Panc1 (cell line): ENCODE data around the gene SSX2. TPM values are rescaled to one million over a fixed set of nuclear protein-coding genes. Genes with fewer than 3 reads are reported as not detected.
"Not testable (repeated sequence)": the region's sequence is repeated elsewhere in the genome, so short reads cannot be mapped to it uniquely, and the experiment has no call there.

Experiments
- ATAC-seq: fragments of 200-7000 bp; cut with Tn5 transposase; 2 replicates; pipeline ENCODE4 v1.9.1; 2020; ENCODE audit warnings: mild to moderate bottlenecking, moderate library complexity
- Bru-seq: library from RNA; stranded (reverse); fragments of 400-500 nt; gene quantifications from one replicate; lab custom pipeline; 2021; lab: Mats Ljungman, UMichigan
- BruChase-seq, 2 experiments: library from RNA; stranded (reverse); fragments of 400-500 nt; gene quantifications; one replicate each; lab custom pipeline; 2021; lab: Mats Ljungman, UMichigan
- BruUV-seq: library from RNA; stranded (reverse); fragments of 400-500 nt; replicated peaks from 2 replicates; lab custom pipeline; 2021; lab: Mats Ljungman, UMichigan
- CTCF ChIA-PET: fragments of 300-600 bp; sonication (Branson Sonifier 250); formaldehyde crosslinking; loops from one replicate; lab custom pipeline; 2022; ENCODE audit warnings: antibody characterized with exemption; lab: Charles Lee
- POLR2A ChIA-PET: fragments of 300-600 bp; sonication (Branson Sonifier 250); formaldehyde crosslinking; loops from one replicate; lab custom pipeline; 2022; ENCODE audit warnings: antibody characterized with exemption; lab: Charles Lee
- DNase-seq: peaks from one replicate; pipeline ENCODE4 v3.0.0-alpha.2; 2010; ENCODE audit warnings: low read depth, low spot score
- H3K27ac ChIP-seq: 2 replicates; pipeline ENCODE4 v1.5.1; 2011; ENCODE audit warnings: mild to moderate bottlenecking, low read length, inconsistent platforms
- H3K27me3 ChIP-seq: fragments of 200-500 bp; sonication (Bioruptor generic); 2 replicates; pipeline ENCODE4 v1.6.0; 2014; ENCODE audit warnings: low read length, inconsistent platforms; ENCODE audit not compliant: control insufficient read depth, insufficient read depth
- H3K36me3 ChIP-seq: fragments of 200-500 bp; sonication (Bioruptor generic); 2 replicates; pipeline ENCODE4 v1.5.1; 2014; ENCODE audit warnings: inconsistent platforms, mild to moderate bottlenecking, low read length, moderate library complexity; ENCODE audit not compliant: control insufficient read depth, insufficient read depth
- H3K4me1 ChIP-seq: 2 replicates; pipeline ENCODE4 v1.5.1; 2011; ENCODE audit warnings: inconsistent platforms, mild to moderate bottlenecking, low read length, moderate library complexity; ENCODE audit not compliant: control insufficient read depth, insufficient read depth
- H3K4me3 ChIP-seq, 2 experiments: 2 replicates each; pipeline ENCODE4 v1.5.1; 2011 to 2012; ENCODE audit warnings: low read depth in 2 of 2, low read length in 2 of 2, mild to moderate bottlenecking in 2 of 2, inconsistent platforms in 1 of 2, moderate library complexity in 1 of 2
- H3K9me3 ChIP-seq: fragments of 200-500 bp; sonication (Bioruptor generic); 2 replicates; pipeline ENCODE4 v1.5.1; 2014; ENCODE audit warnings: low read depth, mild to moderate bottlenecking, inconsistent platforms, low read length, moderate library complexity; ENCODE audit not compliant: control insufficient read depth, insufficient read depth
- in situ Hi-C: cut with HindIII; loops from 2 replicates; pipeline ENCODE4 v1.10.0; 2016; ENCODE audit warnings: low sequenced_read_pairs, low pct_unique_long_range_greater_than_20kb
- intact Hi-C: fragments of 100-400 bp; cut with micrococcal nuclease; formaldehyde crosslinking; loops from one replicate; pipeline ENCODE4 v1.10.0; 2022; ENCODE audit not compliant: unreplicated experiment
- long read RNA-seq: library from polyadenylated mRNA; unstranded; transcript quantifications from one replicate; pipeline ENCODE4 v2.0.0, GENCODE V29; 2021; ENCODE audit not compliant: unreplicated experiment
- polyA plus RNA-seq: library from polyadenylated mRNA; unstranded; fragments of >200 nt; gene quantifications from one replicate; pipeline ENCODE4 v1.2.1, GENCODE V29; 2012; ENCODE audit warnings: missing spikeins; ENCODE audit not compliant: insufficient read length
- total RNA-seq: library from RNA; stranded (reverse); gene quantifications from one replicate; pipeline ENCODE4 v1.2.1, GENCODE V29; 2021; ENCODE audit not compliant: unreplicated experiment

The SSX2 gene, protein sequence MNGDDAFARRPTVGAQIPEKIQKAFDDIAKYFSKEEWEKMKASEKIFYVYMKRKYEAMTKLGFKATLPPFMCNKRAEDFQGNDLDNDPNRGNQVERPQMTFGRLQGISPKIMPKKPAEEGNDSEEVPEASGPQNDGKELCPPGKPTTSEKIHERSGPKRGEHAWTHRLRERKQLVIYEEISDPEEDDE
- total RNA-seq = 0.31 TPM
- not detected for polyA plus RNA-seq
- not detected for Bru-seq, nascent RNA
- not detected for BruChase-seq, experiment 1, labeled RNA remaining after a 2-hour chase
- not detected for BruChase-seq, experiment 2, labeled RNA remaining after a 6-hour chase
- long read RNA-seq = 0 reads

DNA sequence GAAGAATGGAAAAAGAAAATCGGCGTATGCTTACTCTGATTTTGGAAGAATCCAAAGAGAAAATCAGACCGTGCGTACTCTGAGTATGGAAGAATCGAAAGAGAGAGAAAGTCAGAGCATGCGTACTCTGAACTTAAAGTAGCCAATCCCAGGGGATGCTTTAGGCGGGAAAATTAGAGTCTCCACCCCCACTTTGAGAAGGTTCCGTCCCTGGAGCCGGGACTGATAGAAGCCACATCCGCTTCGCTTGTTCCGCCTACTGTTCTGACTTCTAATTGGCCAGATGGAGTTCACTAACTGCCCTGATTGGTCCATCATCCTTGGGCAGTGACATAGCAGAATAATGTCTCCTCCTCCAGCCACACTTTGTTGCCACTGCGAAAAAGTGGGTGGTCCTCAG is at the start of gene SSX2:
SSX2 (minus strand) TSS at position 101 of the 400 bp plus-strand sequence. CDS start 1,429 bp downstream, outside the sequence.
- H3K27ac ChIP-seq, H3K36me3 ChIP-seq, H3K4me3 ChIP-seq, intact Hi-C loops, BruUV-seq, DNase-seq, in situ Hi-C loops, H3K4me1 ChIP-seq, H3K9me3 ChIP-seq, H3K27me3 ChIP-seq, CTCF ChIA-PET, ATAC-seq, POLR2A ChIA-PET: not testable (repeated sequence)

DNA sequence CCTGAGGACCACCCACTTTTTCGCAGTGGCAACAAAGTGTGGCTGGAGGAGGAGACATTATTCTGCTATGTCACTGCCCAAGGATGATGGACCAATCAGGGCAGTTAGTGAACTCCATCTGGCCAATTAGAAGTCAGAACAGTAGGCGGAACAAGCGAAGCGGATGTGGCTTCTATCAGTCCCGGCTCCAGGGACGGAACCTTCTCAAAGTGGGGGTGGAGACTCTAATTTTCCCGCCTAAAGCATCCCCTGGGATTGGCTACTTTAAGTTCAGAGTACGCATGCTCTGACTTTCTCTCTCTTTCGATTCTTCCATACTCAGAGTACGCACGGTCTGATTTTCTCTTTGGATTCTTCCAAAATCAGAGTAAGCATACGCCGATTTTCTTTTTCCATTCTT is 44.0 kb upstream of the SSX2 start, which contains the start of gene SSX2B:
SSX2B (plus strand) TSS at position 301 of the 400 bp plus-strand sequence. CDS start 1,429 bp downstream, outside the sequence.
- H3K4me3 ChIP-seq, BruUV-seq: not testable (repeated sequence)

DNA sequence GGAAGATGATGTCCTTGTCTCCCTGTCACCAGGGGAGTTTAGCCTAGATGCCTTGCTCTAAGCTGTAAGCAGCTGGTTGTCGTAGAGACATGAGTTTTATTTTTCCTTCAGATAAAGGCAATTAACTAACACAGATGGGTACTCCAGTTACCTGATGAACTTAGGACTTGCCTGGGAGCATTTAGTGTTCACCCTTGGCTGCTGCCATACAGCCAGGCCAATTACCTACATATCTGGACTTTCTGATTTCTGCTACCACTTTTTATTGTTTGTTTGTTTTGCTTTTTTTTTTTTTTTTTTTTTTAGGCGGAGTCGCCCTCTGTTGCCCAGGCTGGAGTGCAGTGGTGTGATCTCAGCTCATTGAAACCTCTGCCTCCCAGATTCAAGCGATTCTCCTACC is 14.9 kb downstream of the SSX2 start:
- ATAC-seq, CTCF ChIA-PET, DNase-seq, BruUV-seq, intact Hi-C loops, POLR2A ChIA-PET, H3K36me3 ChIP-seq, H3K4me1 ChIP-seq, H3K27ac ChIP-seq, H3K4me3 ChIP-seq, in situ Hi-C loops, H3K27me3 ChIP-seq, H3K9me3 ChIP-seq: not testable (repeated sequence)

More for the DNA sequence above, 44.0 kb upstream of the SSX2 start, which contains the start of gene SSX2B:
- intact Hi-C loops, H3K4me1 ChIP-seq, DNase-seq, CTCF ChIA-PET, H3K27ac ChIP-seq, ATAC-seq, POLR2A ChIA-PET, H3K9me3 ChIP-seq, H3K27me3 ChIP-seq, H3K36me3 ChIP-seq, in situ Hi-C loops: not testable (repeated sequence)

DNA sequence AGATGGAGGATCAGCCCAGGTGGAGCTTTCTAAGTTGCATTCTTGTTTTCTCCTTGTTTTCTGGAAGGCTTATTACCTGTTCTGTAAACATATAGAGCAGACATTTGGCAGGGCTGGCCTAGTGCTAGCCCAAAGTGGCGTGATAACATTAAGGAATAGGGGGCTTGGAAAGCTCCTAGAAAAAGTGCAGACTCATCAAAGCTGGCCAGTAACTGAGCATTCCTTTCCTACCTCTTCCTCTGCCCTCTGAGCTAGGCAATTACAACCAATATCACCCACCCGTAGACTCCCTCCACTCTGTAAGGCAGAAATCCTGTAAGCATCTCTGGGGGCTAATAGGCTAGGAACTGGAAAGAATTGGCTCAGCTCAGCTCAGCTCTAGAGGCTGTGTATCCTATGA is 44.8 kb downstream of the SSX2 start:
- H3K9me3 ChIP-seq, BruUV-seq, intact Hi-C loops, H3K27me3 ChIP-seq, H3K4me1 ChIP-seq, ATAC-seq, in situ Hi-C loops, CTCF ChIA-PET, H3K4me3 ChIP-seq, H3K27ac ChIP-seq, DNase-seq, H3K36me3 ChIP-seq, POLR2A ChIA-PET: not testable (repeated sequence)

DNA sequence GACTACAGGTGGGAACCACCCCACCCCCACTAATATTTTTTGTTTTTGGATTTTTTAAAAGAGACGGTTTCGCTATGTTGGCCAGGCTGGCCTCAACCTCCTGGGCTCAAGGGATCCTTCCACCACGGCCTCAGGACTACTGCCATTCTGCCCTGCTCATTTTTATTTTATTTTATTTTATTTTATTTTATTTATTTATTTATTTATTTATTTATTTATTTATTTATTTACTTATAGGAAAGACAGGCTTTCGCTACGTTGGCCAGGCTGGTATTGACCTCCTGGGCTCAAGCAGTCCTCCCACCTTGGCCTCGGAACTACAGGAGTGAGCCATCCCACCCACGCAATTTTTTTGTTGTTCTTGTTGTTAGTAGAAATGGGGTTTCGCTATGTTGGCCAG is 51.5 kb downstream of the SSX2 start:
- CTCF ChIA-PET, H3K27me3 ChIP-seq, POLR2A ChIA-PET: not testable (repeated sequence)

DNA sequence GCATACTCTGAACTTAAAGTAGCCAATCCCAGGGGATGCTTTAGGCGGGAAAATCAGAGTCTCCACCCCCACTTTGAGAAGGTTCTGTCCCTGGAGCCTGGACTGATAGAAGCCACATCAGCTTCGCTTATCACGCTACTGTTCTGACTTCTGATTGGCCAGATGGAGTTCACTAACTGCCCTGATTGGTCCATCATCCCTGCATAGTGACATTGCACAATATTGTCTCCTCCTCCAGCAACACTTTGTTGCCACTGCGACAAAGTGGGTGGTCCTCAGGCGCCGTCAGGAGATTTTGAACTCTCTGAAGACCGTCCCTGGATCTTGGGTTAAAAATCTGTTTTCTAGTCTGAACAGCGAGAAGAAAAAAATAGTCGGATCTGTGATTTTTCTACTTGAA is 52.2 kb downstream of the SSX2 start, which contains the start of gene SSX7:
SSX7 (minus strand) TSS at position 101 of the 400 bp plus-strand sequence. CDS start 1,428 bp downstream, outside the sequence.
- H3K27me3 ChIP-seq, BruUV-seq, DNase-seq, ATAC-seq, in situ Hi-C loops, CTCF ChIA-PET, H3K4me1 ChIP-seq, intact Hi-C loops, H3K4me3 ChIP-seq, POLR2A ChIA-PET, H3K9me3 ChIP-seq, H3K27ac ChIP-seq, H3K36me3 ChIP-seq: not testable (repeated sequence)

More for the DNA sequence above, 51.5 kb downstream of the SSX2 start:
- DNase-seq, H3K27ac ChIP-seq, H3K9me3 ChIP-seq, in situ Hi-C loops, BruUV-seq, intact Hi-C loops, H3K4me1 ChIP-seq, H3K4me3 ChIP-seq, H3K36me3 ChIP-seq, ATAC-seq: not testable (repeated sequence)

DNA sequence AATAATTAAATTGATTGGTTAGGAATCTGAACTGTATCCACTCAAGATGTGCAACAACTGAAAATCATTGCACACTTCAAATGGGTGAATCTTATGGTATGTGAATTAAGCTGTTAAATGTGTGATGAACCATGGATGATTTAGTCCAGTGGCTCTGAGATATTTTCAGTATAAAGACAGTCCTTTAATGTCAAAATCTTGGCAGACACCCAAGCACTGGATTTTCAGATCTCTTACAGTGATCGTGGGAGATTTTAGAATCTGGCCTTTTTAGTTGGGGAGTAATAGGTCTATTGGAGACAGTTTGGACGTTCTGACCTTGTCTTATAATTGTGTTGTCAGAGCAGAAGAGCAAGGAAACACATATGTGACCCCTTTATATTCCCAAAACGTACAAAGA is 56.3 kb downstream of the SSX2 start:
- CTCF ChIA-PET, H3K27me3 ChIP-seq, H3K27ac ChIP-seq, BruUV-seq, POLR2A ChIA-PET, H3K36me3 ChIP-seq, H3K9me3 ChIP-seq, H3K4me1 ChIP-seq, intact Hi-C loops, DNase-seq, H3K4me3 ChIP-seq, in situ Hi-C loops, ATAC-seq: not testable (repeated sequence)
